Activated CD4-positive, alpha-beta T cell treated with anti-CD3 and anti-CD28 coated beads, Interleukin-2, amount 50 U/mL, for 16 hours (primary cell): Measurements from ENCODE around the gene PSENEN.

ENCODE experiments used
- DNase-seq: peaks from one replicate; pipeline ENCODE4 v3.0.0-alpha.2; 2020

Gene PSENEN

GRCh38 chr19:35775298-35776101, 30.0 kb downstream of the PSENEN start, which contains the start of gene ARHGAP33:
Gene ARHGAP33, plus strand, starts transcription at chr19:35775564. Its CDS starts 95 bp downstream, at chr19:35775659.
- DNase-seq, result peak; percentile 99

GRCh38 chr19:35776102-35776788, 30.8 kb downstream of the PSENEN start:
- DNase-seq, result no peak

DNA sequence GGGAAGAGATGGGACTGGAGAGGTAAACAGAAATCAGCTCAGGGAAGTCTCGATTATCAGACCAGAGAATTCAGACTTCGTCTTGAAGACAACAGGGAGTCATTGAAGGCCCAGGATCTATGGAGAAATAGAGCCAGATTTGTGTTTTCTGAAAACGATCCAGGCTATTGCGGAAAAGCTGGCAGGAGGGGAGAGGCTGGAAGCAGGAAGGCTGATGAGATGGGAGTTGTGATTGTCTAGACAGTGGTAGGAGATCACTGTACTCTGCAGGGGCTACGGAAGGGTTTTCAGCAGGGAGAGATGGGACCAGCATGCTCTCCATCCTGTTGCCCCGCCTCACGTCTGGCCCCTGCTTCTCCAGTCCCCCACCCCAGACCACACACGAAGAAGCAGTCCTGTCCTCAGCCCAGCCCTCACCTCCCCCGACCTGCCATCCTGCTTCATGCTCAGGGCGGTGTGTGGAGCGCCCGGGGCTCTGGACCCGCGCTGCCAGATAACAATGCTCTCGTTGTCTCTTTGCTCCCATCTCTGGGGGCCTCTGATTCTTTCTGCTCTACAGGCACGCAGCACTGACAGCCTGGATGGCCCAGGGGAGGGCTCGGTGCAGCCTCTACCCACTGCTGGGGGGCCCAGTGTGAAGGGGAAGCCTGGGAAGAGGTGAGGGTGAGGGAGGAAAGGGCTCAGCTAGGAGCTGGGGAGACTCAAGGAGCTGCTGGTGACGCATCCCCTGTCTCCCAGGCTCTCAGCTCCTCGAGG, 31.8 kb downstream of the PSENEN start:
- no peak for DNase-seq

DNA sequence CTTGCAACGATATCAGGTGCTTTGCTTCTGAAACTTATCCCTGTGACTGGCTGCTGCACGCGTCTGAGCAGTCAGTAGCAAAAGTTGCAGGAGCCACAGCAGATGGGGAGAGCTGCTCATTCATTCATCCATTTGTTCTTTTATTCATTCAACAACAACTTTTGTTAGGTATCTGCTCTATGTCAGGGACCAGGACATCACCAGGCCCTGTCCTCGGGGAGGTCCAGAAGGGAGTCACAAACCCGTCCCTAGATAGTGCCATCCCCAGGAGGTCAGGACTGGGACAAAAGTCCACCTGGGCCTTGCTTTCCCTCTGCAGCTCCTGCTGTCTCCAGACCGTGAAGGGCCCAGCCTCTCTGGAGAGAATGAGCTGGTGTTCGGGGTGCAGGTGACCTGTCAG, 32.5 kb downstream of the PSENEN start:
- DNase-seq, result no peak

- DNase-seq, result no peak
Observed at GRCh38 chr19:35779033-35779432, 33.6 kb downstream of the PSENEN start.

DNA sequence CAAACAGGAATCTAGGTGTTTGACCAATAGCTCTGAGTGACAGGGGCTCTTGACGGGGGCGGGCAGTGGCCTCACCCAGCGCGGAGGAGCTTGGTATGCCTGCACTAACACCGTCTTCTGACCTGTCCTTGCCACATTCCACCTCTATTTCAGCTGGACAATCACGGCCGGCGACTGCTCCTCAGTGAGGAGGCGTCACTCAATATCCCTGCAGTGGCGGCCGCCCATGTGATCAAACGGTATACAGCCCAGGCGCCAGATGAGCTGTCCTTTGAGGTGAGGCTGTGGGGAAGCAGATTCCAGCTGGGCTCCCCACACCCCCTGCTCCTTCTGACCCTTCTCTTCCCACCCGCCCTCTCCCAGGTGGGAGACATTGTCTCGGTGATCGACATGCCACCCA, 34.6 kb downstream of the PSENEN start:
- DNase-seq, result no peak

- no peak for DNase-seq
Observed at GRCh38 chr19:35780717-35781116, 35.3 kb downstream of the PSENEN start.

- no peak for DNase-seq
Observed at GRCh38 chr19:35781650-35782049, 36.2 kb downstream of the PSENEN start.

DNA sequence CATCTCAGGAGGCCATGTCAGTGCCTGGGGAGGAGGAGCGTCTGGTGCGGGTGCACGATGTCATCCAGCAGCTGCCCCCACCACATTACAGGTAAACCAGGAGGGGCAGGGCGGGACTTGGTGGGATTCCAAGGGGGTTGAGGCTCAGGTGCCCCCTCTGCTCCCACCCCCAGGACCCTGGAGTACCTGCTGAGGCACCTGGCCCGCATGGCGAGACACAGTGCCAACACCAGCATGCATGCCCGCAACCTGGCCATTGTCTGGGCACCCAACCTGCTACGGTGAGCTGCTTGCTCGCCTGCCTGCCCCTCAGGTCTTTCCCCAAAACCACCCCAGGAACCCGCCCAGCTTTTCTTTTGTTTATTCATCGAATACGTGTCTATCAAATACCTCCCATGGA, 37.1 kb downstream of the PSENEN start:
- no peak for DNase-seq

DNA sequence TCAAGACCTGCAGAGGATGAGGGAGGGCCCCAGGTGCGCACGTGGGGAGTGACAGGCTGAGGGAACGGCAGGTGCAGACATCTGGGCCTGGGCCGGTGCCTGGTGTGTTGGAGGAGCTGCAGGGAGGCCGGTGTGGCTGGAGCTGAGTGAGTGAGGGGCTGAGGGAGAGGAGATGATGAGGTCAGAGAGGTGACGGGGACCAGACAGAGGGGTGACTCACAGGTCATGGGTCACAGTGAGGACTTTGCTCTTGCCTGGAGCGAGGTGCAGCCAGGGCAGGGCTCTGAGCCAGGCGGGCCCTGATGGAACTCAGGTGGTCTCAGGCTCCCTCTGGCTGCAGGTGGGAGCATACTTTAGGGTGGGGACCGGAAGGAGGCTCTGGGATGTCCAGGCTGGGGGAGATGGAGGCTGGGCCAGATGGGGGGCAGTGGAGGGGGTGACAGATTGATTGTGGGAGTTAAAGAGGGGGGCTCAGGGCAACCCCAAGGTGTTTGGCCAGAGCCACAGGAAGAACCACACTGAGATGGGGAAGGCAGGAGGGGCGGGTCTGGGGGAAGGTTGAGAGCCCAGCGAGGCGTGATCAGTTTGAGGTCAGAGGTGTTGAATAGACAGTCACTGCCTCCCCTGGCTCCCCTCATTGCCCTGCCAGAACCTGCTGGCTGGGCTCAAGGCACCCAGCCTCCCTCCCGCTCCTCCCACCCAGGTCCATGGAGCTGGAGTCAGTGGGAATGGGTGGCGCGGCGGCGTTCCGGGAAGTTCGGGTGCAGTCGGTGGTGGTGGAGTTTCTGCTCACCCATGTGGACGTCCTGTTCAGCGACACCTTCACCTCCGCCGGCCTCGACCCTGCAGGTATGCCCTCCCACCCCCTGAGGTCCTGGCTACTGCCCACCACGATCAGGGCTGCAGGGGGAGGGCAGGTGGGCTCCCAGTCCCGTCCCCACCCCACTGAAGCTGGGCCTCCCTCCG, 38.3 kb downstream of the PSENEN start:
- DNase-seq, result no peak

DNA sequence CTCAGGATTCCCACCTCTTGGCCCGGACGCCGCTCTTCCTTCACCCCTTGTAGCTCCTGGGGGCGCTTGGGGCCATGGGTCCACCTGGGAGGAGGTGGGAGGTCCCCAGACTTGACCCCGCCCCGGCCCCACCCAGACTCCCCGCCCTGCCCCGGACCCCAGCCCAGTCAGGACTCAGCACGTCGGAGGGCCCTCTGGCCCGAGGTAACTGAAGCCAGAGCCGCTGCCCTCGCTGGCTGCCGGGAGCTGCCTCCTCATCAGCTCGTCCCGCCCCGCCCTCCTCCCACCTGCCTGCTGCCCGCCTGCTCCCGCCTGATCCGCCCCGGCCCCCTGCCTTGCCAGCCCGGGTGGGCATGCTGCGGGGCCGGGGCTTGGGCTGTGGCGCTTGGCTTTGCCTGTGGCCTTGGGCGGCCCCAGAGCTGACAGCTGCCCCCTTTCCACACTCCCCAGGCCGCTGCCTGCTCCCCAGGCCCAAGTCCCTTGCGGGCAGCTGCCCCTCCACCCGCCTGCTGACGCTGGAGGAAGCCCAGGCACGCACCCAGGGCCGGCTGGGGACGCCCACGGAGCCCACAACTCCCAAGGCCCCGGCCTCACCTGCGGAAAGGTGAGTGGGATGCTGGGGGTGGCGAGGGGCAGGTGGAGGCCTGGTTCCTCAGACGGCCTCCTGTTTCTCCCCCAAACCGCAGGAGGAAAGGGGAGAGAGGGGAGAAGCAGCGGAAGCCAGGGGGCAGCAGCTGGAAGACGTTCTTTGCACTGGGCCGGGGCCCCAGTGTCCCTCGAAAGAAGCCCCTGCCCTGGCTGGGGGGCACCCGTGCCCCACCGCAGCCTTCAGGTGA, 39.3 kb downstream of the PSENEN start:
- no peak for DNase-seq

DNA sequence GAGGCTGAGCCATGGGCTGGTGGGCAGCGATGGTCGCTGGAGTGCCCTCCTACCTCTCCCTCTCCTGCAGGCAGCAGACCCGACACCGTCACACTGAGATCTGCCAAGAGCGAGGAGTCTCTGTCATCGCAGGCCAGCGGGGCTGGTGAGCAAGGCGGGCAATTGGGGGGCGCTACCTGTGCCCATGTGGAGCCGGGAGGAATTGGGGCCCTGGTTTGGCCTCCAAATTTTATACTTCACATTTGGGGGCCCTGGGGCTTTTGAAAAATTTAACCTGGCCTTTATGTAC, 39.8 kb downstream of the PSENEN start:
- no peak for DNase-seq

DNA sequence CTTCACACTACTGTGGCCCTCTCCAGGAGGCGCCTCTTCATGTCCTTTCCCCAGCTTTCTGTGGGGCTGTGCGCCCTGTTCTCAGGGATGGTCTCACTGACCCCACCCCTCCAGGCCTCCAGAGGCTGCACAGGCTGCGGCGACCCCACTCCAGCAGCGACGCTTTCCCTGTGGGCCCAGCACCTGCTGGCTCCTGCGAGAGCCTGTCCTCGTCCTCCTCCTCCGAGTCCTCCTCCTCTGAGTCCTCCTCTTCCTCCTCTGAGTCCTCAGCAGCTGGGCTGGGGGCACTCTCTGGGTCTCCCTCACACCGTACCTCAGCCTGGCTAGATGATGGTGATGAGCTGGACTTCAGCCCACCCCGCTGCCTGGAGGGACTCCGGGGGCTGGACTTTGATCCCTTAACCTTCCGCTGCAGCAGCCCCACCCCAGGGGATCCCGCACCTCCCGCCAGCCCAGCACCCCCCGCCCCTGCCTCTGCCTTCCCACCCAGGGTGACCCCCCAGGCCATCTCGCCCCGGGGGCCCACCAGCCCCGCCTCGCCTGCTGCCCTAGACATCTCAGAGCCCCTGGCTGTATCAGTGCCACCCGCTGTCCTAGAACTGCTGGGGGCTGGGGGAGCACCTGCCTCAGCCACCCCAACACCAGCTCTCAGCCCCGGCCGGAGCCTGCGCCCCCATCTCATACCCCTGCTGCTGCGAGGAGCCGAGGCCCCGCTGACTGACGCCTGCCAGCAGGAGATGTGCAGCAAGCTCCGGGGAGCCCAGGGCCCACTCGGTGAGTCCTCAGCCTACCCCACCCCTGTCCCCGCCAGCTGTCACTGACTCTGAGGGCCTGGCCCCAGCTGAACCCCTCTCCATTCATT, 41.1 kb downstream of the PSENEN start:
- no peak for DNase-seq

- no peak for DNase-seq
Observed at GRCh38 chr19:35787227-35787799, 41.9 kb downstream of the PSENEN start.

- no peak for DNase-seq
Observed at GRCh38 chr19:35788205-35788960, 42.9 kb downstream of the PSENEN start.

DNA sequence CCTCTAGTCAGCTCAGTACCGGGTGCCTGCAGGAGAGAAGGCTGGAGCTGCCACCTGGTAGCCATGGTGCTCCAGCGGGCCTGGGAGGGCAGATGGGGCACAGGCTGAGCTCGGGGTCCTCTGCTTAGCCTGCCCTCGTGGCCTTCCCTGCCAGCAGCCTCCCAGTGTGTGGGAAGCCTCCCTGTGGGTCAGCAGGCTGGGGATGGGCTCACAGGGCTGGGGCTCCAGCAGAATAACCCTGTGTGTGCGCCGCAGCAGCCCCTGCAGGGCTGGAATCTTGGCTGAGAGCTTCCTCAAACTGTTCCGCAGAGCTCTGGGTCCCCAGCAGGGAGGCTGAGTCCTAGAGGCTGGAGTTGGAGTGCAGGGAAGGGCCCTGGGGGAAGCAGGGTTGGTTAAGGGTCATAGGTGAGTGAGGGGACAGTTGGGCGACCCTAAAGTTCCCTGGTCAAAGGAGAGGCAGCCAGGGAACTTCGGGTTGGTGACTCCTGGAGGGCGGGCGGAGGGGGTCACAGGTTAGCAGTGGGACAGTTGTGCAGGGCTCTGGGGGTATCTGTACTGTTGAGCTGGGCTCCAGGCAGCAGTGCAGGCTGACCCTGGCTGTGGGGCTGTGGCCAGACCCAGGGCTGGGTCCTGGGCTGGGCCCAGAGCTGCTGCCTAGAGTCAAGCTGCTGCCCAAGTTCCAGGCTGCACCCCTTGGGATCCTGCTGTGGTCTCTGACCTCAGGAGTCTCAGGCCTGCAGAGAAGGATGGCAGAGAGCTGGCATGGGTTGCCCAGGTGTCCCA, 43.9 kb downstream of the PSENEN start:
- no peak for DNase-seq

GRCh38 chr19:35789978-35790944, 44.8 kb downstream of the PSENEN start:
- DNase-seq, result no peak
